ENCODE results near the gene CFTR.

GRCh38 chr7:117590191-117590590 is 110.4 kb downstream of the CFTR start:
- TF ChIP-seq PBX3 (CRISPR knock-in tag; IDR thresholded peaks at IDR 0.05) (no peak), ZNF157 (tag by site-specific recombination; IDR thresholded peaks at IDR 0.05) (no peak), ZNF24 (tag by site-specific recombination; IDR thresholded peaks at IDR 0.05) (no peak), ZNF16 (tag by site-specific recombination; IDR thresholded peaks at IDR 0.05; ENCODE audit: low read depth) (no peak), ZNF560 (tag by site-specific recombination; IDR thresholded peaks at IDR 0.05; ENCODE audit: borderline replicate concordance) (no peak), CTCF (tag by site-specific recombination; IDR thresholded peaks at IDR 0.05) (no peak)
